H9 (cell line): ENCODE results near the gene TADA2B. TPM values are rescaled to one million over a fixed set of nuclear protein-coding genes. Genes with fewer than 3 reads are reported as not detected.
"Not testable (repeated sequence)": the region's sequence is repeated elsewhere in the genome, so short reads cannot be mapped to it uniquely, and the experiment has no call there.

Experiments
- DNase-seq: peaks from one replicate; pipeline ENCODE4 v3.0.0-alpha.2; 2017
- H2AFZ ChIP-seq: one replicate; pipeline ENCODE4 v1.6.1; 2013; ENCODE audit warnings: mild to moderate bottlenecking, low read length, control low read depth, moderate library complexity
- H2AK5ac ChIP-seq: 2 replicates; pipeline ENCODE4 v1.6.1; 2013; ENCODE audit warnings: low read length, control low read depth, mixed read lengths; ENCODE audit not compliant: insufficient read length
- H2BK120ac ChIP-seq: one replicate; pipeline ENCODE4 v1.6.1; 2013; ENCODE audit warnings: low read depth, mild to moderate bottlenecking, low read length, control low read depth, inconsistent platforms; ENCODE audit not compliant: poor library complexity, severe bottlenecking
- H2BK12ac ChIP-seq: 2 replicates; pipeline ENCODE4 v1.6.1; 2013; ENCODE audit warnings: low read length, control low read depth, mixed read lengths, low read depth; ENCODE audit not compliant: insufficient read length
- H2BK15ac ChIP-seq: 2 replicates; pipeline ENCODE4 v1.6.1; 2013; ENCODE audit warnings: low read depth, low read length, control low read depth
- H2BK20ac ChIP-seq: one replicate; pipeline ENCODE4 v1.6.1; 2013; ENCODE audit warnings: low read depth, mild to moderate bottlenecking, low read length, control low read depth, inconsistent platforms; ENCODE audit not compliant: poor library complexity, severe bottlenecking
- H2BK5ac ChIP-seq: 2 replicates; pipeline ENCODE4 v1.6.1; 2013; ENCODE audit warnings: low read length, control low read depth, mixed read lengths; ENCODE audit not compliant: insufficient read length
- H3K14ac ChIP-seq: 2 replicates; pipeline ENCODE4 v1.6.1; 2013; ENCODE audit warnings: low read length, control low read depth; ENCODE audit not compliant: insufficient read depth
- H3K18ac ChIP-seq: 2 replicates; pipeline ENCODE4 v1.6.1; 2013; ENCODE audit warnings: low read depth, mild to moderate bottlenecking, mixed read lengths, low read length, control low read depth; ENCODE audit not compliant: insufficient read length
- H3K23ac ChIP-seq: 2 replicates; pipeline ENCODE4 v1.6.1; 2013; ENCODE audit warnings: low read length, control low read depth, mixed read lengths, low read depth; ENCODE audit not compliant: insufficient read length
- H3K23me2 ChIP-seq: 2 replicates; pipeline ENCODE4 v1.6.1; 2013; ENCODE audit warnings: low read depth, mild to moderate bottlenecking, mixed read lengths, low read length, control low read depth; ENCODE audit not compliant: insufficient read length, poor library complexity, severe bottlenecking
- H3K27ac ChIP-seq: 2 replicates; pipeline ENCODE4 v1.5.1; 2013; ENCODE audit warnings: low read length, control low read depth, mixed read lengths, low read depth; ENCODE audit not compliant: insufficient read length
- H3K27me3 ChIP-seq: 2 replicates; pipeline ENCODE4 v1.6.1; 2013; ENCODE audit warnings: low read length, control low read depth, inconsistent platforms; ENCODE audit not compliant: insufficient read depth
- H3K4ac ChIP-seq: 2 replicates; pipeline ENCODE4 v1.6.1; 2013; ENCODE audit warnings: low read depth, mild to moderate bottlenecking, control low read depth, inconsistent platforms, low read length, moderate library complexity
- H3K4me1 ChIP-seq: 2 replicates; pipeline ENCODE4 v1.6.1; 2013; ENCODE audit warnings: low read length, control low read depth, inconsistent platforms; ENCODE audit not compliant: insufficient read depth
- H3K4me2 ChIP-seq: 2 replicates; pipeline ENCODE4 v1.6.1; 2013; ENCODE audit warnings: low read length, control low read depth, mixed read lengths; ENCODE audit not compliant: insufficient read length, insufficient read depth
- H3K56ac ChIP-seq: 2 replicates; pipeline ENCODE4 v1.6.1; 2013; ENCODE audit warnings: low read depth, mild to moderate bottlenecking, mixed read lengths, low read length, control low read depth; ENCODE audit not compliant: insufficient read length
- H3K79me1 ChIP-seq: 2 replicates; pipeline ENCODE4 v1.6.1; 2013; ENCODE audit warnings: low read depth, mild to moderate bottlenecking, moderate library complexity, low read length, control low read depth, inconsistent platforms; ENCODE audit not compliant: insufficient read depth, poor library complexity, severe bottlenecking
- H3K79me2 ChIP-seq: 2 replicates; pipeline ENCODE4 v1.6.1; 2013; ENCODE audit warnings: low read length, control low read depth, inconsistent platforms; ENCODE audit not compliant: insufficient read depth
- H3K9ac ChIP-seq: 2 replicates; pipeline ENCODE4 v1.6.1; 2013; ENCODE audit warnings: low read length, control low read depth, mixed read lengths; ENCODE audit not compliant: insufficient read length; ENCODE audit errors: extremely low read depth
- H3K9me3 ChIP-seq: one replicate; pipeline ENCODE4 v1.6.1; 2013; ENCODE audit warnings: low read depth, low read length, inconsistent platforms; ENCODE audit not compliant: control insufficient read depth
- H3T11ph ChIP-seq: one replicate; pipeline ENCODE4 v1.6.1; 2013; ENCODE audit warnings: mild to moderate bottlenecking, low read length, control low read depth, inconsistent platforms
- H4K20me1 ChIP-seq: one replicate; pipeline ENCODE4 v1.6.1; 2013; ENCODE audit not compliant: control insufficient read depth, insufficient read length, insufficient read depth
- H4K5ac ChIP-seq: 2 replicates; pipeline ENCODE4 v1.6.1; 2013; ENCODE audit warnings: low read depth, mild to moderate bottlenecking, mixed read lengths, low read length, control low read depth; ENCODE audit not compliant: insufficient read length
- H4K8ac ChIP-seq: replicated peaks from 2 replicates; pipeline ENCODE4 v1.6.1; 2013; ENCODE audit warnings: low read length, control low read depth, mixed read lengths, low read depth; ENCODE audit not compliant: insufficient read length
- H4K91ac ChIP-seq: 2 replicates; pipeline ENCODE4 v1.6.1; 2013; ENCODE audit warnings: low read depth, mild to moderate bottlenecking, moderate library complexity, mixed read lengths, low read length, control low read depth; ENCODE audit not compliant: insufficient read length
- H3K27ac Mint-ChIP-seq, 3 experiments: 2 replicates in 2 of 3; 3 replicates in 1 of 3; pipeline ENCODE4 v1.8.0; 2020 to 2021; ENCODE audit warnings: mixed read lengths in 3 of 3, mild to moderate bottlenecking in 1 of 3, moderate library complexity in 1 of 3
- H3K27me3 Mint-ChIP-seq: 2 replicates; pipeline ENCODE4 v1.8.0; 2021; ENCODE audit warnings: low read depth, mild to moderate bottlenecking, moderate library complexity, mixed read lengths
- H3K36me3 Mint-ChIP-seq, 3 experiments: 2 replicates in 2 of 3; 3 replicates in 1 of 3; pipeline ENCODE4 v1.8.0; 2020 to 2021; ENCODE audit warnings: low read depth in 3 of 3, mixed read lengths in 3 of 3; ENCODE audit not compliant: insufficient read depth in 1 of 3
- H3K4me1 Mint-ChIP-seq, 2 experiments: 2 replicates each; pipeline ENCODE4 v1.8.0; 2020; ENCODE audit warnings: mixed read lengths in 2 of 2
- H3K4me3 Mint-ChIP-seq, 2 experiments: 2 replicates in 1 of 2; 3 replicates in 1 of 2; pipeline ENCODE4 v1.8.0; 2020 to 2021; ENCODE audit warnings: mild to moderate bottlenecking in 2 of 2, mixed read lengths in 2 of 2, moderate library complexity in 1 of 2
- H3K9me3 Mint-ChIP-seq, 2 experiments: 2 replicates in 1 of 2; 3 replicates in 1 of 2; pipeline ENCODE4 v1.8.0; 2020; ENCODE audit warnings: mild to moderate bottlenecking in 2 of 2, mixed read lengths in 2 of 2, moderate library complexity in 1 of 2
- WGBS: extraction: QIAGEN DNeasy Blood & Tissue Kit; methylation state at CpG from one replicate; pipeline ENCODE4 v1.1.7; 2013; ENCODE audit warnings: missing lambda C conversion rate, low lambda C conversion rate, mixed read lengths; ENCODE audit not compliant: insufficient read length; ENCODE audit errors: extremely low coverage; 5-methylcytosine and 5-hydroxymethylcytosine counted together
- total RNA-seq: library from RNA; stranded (reverse); gene quantifications from 2 replicates; pipeline ENCODE4 v1.2.1, GENCODE V29; 2021

The TADA2B gene
- total RNA-seq, 1 experiment from 2014 or later: 14.0 TPM

DNA sequence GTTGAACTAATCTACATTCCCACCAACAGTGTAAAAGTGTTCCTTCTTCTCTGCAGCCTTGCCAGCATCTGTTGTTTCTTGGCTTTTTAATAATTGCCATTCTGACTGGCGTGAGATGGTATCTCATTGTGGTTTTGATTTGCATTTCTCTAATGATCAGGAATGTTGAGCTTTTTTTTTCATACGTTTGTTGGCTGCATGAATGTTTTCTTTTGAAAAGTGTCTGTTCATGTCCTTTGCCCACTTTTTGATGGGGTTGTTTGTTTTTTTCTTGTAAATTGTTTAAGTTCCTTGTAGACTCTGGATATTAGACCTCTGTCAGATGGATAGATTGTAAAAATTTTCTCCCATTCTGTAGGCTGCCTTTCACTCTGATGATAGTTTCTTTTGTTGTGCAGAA lies 36.7 kb downstream of the TADA2B start:
- not testable (repeated sequence) for H3K36me3 Mint-ChIP-seq, H4K5ac ChIP-seq, H2AFZ ChIP-seq, H2AK5ac ChIP-seq, H4K91ac ChIP-seq, H3K27me3 ChIP-seq, H3K79me1 ChIP-seq, H4K8ac ChIP-seq, H3K23ac ChIP-seq, H3K4me1 ChIP-seq, H3K14ac ChIP-seq, H2BK20ac ChIP-seq, H3T11ph ChIP-seq, H2BK15ac ChIP-seq, H2BK120ac ChIP-seq, H2BK5ac ChIP-seq, H2BK12ac ChIP-seq, H3K23me2 ChIP-seq, H3K9ac ChIP-seq, H3K4me2 ChIP-seq, H3K56ac ChIP-seq, H3K4ac ChIP-seq, H3K4me3 Mint-ChIP-seq, H3K79me2 ChIP-seq, H4K20me1 ChIP-seq, DNase-seq, H3K18ac ChIP-seq, H3K9me3 ChIP-seq, H3K27ac Mint-ChIP-seq, H3K27ac ChIP-seq
- Mint-ChIP-seq H3K4me1 (peaks cover 10 to 11% of the 10 kb centered on the region in 2 experiments), H3K9me3 (peaks cover 13 to 15% of the 10 kb centered on the region in 2 experiments), H3K27me3 (peaks cover 70% of the 10 kb centered on the region)
- no CpG with 5 or more reads among the region's 2 CpGs for WGBS
